Measurements from ENCODE around the gene PRKG1.

Gene PRKG1

DNA sequence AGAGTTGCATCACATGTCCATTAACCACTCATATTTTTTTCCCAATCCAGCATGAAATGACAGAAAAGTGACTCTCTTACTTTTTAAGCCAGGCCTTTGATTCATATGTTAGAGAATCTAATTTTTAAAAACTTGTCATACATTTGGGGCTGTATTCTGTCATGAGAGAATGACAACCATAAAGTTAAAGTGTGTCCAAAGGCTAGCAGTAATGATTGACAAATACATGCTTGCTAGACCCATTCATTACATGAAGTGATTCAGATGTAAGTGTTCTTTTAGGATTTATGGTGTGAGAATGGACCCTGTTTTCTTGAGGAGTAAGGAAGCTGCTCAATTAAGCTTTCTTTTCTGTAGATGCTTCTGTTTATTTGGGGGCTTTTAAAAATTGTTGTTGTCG, 549.7 kb downstream of the PRKG1 start:
- no peak for TF ChIP-seq ZFX (IDR thresholded peaks at IDR 0.05; ENCODE audit: borderline replicate concordance)
- TF ChIP-seq, protein P1, sequence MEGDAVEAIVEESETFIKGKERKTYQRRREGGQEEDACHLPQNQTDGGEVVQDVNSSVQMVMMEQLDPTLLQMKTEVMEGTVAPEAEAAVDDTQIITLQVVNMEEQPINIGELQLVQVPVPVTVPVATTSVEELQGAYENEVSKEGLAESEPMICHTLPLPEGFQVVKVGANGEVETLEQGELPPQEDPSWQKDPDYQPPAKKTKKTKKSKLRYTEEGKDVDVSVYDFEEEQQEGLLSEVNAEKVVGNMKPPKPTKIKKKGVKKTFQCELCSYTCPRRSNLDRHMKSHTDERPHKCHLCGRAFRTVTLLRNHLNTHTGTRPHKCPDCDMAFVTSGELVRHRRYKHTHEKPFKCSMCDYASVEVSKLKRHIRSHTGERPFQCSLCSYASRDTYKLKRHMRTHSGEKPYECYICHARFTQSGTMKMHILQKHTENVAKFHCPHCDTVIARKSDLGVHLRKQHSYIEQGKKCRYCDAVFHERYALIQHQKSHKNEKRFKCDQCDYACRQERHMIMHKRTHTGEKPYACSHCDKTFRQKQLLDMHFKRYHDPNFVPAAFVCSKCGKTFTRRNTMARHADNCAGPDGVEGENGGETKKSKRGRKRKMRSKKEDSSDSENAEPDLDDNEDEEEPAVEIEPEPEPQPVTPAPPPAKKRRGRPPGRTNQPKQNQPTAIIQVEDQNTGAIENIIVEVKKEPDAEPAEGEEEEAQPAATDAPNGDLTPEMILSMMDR (IDR thresholded peaks at IDR 0.05): no peak

DNA sequence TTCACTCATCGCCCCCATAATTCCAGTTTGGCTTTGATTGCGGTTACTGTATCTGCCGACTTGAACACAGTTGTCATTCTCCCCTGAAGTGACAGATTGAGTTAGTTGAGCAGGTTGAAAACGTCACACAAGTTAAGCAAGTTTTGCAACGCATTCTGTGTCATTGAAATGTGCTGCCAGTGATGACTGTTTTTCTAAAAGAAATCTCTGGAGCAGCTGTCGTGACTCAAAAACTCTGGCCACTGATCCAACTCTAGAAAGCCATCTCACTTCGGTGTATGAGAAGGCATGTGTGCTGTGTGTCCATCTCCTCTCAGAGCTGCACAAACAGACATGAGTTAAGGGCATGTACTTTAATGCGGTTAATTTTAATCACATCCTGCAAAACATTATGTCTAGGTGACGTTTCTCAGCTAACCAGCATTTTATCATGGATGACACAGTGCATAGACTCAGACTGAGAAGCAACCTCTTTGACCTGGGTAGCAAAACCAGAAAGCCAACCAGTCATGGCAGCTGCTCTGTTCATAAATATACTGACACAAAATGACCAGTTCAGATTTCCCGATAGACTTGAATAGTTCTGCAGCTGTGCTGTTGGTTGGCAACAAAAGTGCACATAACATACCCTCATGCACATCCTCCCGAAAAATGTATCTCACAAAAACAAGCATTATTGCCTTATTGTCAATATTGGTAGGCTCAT, 555.8 kb downstream of the PRKG1 start:
- no peak for TF ChIP-seq ZFX (IDR thresholded peaks at IDR 0.05; ENCODE audit: borderline replicate concordance)
- TF ChIP-seq, protein P1 (IDR thresholded peaks at IDR 0.05): no peak
- H3K27ac ChIP-seq: no peak overlapping the region

More for the DNA sequence above, 549.7 kb downstream of the PRKG1 start:
- H3K27ac ChIP-seq: no peak overlapping the region

DNA sequence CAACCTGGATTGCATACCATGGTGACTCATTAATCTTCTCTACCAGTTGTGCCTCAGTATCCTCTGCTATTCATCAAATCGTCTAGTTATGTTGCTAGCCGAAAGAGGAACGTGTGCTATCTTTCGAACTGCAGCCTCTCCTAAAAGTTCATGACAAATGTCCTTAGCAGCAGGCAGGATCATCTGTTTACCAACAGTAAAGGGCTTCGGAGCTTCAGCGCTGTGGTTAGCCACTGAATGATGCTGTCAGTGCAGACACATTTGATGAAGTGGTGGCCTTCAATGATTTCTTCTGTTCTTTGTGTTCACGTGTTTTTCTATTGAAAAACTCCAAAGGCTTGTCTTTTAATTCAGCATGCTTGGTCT, 556.3 kb downstream of the PRKG1 start:
- no peak overlapping the region for H3K27ac ChIP-seq
- TF ChIP-seq, protein P1 (IDR thresholded peaks at IDR 0.05): no peak
- no peak for TF ChIP-seq ZFX (IDR thresholded peaks at IDR 0.05; ENCODE audit: borderline replicate concordance)

DNA sequence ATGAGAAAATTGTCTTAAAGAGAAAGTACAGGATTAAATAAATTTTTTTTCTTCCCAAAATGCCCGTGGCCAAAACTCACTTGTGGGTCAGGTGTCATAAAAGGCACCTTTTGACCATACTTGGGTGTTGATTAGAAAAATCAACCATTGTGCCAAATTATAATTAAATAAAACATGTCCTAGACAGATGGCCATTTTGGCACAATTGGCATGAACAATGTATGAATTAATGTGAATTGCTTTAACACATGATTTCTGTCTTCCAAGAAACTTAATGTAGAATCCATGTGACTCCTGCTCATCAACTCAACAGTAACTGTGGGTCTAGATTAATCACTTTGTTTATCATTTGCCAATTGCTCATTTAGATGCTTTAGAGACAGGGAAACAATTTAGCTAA, 561.1 kb downstream of the PRKG1 start:
- no peak for TF ChIP-seq ZFX (IDR thresholded peaks at IDR 0.05; ENCODE audit: borderline replicate concordance)
- TF ChIP-seq, protein P1 (IDR thresholded peaks at IDR 0.05): no peak
- H3K27ac ChIP-seq: no peak overlapping the region

DNA sequence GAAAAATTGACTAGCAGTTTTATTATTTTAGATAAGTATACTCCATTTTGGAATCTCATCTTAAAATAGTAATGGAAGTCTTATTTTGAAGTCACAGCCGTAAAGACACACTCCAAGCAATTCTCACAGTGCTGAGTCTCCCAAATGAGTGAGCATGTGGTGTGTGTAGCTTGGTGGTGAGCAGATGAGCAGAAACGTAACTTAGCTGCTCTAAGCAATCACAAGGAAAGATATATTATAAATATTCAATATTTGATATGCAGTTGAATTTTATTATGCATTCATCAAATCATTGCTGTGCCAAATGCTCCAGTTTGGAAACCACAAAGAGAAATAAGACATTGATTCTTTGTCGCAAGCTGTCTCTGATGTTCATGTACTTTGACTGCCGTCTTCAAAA, 563.9 kb downstream of the PRKG1 start:
- H3K27ac ChIP-seq: no peak overlapping the region
- TF ChIP-seq, protein P1 (IDR thresholded peaks at IDR 0.05): no peak
- TF ChIP-seq ZFX (IDR thresholded peaks at IDR 0.05; ENCODE audit: borderline replicate concordance): no peak

DNA sequence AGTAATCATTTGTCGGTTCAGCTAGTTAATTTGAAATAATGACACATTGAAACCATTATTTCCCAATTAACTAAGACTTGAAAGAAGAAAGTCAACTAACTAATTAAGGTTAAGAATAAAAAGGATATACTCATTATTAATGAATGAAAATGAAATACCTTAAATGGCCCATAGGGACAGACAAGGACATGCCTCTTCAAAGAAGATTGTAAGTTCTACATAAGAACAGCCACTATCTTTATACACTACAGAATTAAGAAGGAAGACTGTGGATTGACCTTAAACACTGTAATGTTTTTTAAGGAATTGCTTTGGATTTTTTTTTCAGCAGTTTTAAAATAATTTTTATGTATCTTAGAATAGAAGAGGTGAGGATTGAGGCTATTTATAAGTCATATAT, 564.5 kb downstream of the PRKG1 start:
- no peak overlapping the region for H3K27ac ChIP-seq
- TF ChIP-seq ZFX (IDR thresholded peaks at IDR 0.05; ENCODE audit: borderline replicate concordance): no peak
- TF ChIP-seq, protein P1 (IDR thresholded peaks at IDR 0.05): 0 out of 2 replicates have a peak, but pooled peaks have one; percentile 10

DNA sequence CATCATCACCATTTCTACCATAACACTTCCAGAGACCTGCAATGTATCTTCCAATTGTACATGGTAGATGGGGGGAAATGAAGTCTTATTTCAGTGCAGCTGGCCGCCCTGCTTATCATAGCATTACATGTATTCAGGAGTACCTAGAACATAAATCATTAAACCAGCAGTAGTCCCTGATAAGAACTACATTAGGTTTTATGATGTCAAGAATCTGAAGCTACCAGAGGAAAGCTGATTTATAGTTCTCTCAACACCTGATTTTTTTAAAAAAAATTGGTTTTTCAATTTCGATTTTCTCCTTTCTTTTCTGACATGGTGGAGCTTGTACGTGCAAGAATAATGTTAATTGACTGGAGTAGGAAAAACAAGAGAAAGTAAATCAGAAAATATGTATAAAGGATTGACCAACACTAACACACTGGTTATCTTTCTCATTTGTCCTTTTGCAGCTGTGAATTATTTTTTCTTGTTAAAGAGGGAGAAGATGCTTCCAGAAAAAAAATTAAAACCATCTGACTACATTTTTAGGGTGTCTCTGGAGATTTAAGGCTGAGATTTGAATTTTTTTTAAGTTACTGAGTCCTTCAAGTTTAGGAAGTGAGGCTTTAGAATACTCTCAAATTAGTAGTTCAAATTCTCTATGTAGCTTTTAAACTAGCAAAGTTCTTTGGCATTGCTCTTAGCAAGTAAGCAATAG, 566.0 kb downstream of the PRKG1 start:
- no peak for TF ChIP-seq ZFX (IDR thresholded peaks at IDR 0.05; ENCODE audit: borderline replicate concordance)
- TF ChIP-seq, protein P1 (IDR thresholded peaks at IDR 0.05): no peak
- H3K27ac ChIP-seq: no peak overlapping the region
